HEK293 (cell line): ENCODE data around the gene NPFFR2.
"Not testable (repeated sequence)": the region's sequence is repeated elsewhere in the genome, so short reads cannot be mapped to it uniquely, and the experiment has no call there.

ENCODE experiments used
- CTCF ChIA-PET: fragments of 350-600 bp; formaldehyde crosslinking; extraction: SDS; loops from one replicate; lab custom pipeline; 2021; ENCODE audit warnings: antibody characterized with exemption; lab: Yijun Ruan, JAX
- POLR2A ChIA-PET: fragments of 300-600 bp; formaldehyde crosslinking; extraction: SDS; loops from one replicate; lab custom pipeline; 2020; ENCODE audit warnings: antibody characterized with exemption, inconsistent platforms; lab: Yijun Ruan, JAX
- H3K27ac ChIP-seq: fragments of 200-500 bp; sonication (Bioruptor generic); 2 replicates; pipeline ENCODE4 v1.5.1; 2014; ENCODE audit warnings: low read depth, low read length, control low read depth, inconsistent platforms; ENCODE audit errors: extremely low read depth
- H3K36me3 ChIP-seq, 2 experiments: fragments of 200-500 bp in 1 of 2; sonication (Bioruptor generic) in 1 of 2; 1 replicate in 1 of 2; 2 replicates in 1 of 2; pipeline ENCODE4 v1.5.1; 2014 to 2017; ENCODE audit warnings: inconsistent platforms in 2 of 2, low read length in 2 of 2; ENCODE audit not compliant: control insufficient read depth in 2 of 2, insufficient read depth in 1 of 2
- H3K4me1 ChIP-seq: fragments of 200-500 bp; sonication (Bioruptor generic); 2 replicates; pipeline ENCODE4 v1.5.1; 2014; ENCODE audit warnings: mild to moderate bottlenecking, low read length, inconsistent platforms; ENCODE audit not compliant: control insufficient read depth, insufficient read depth
- H3K4me3 ChIP-seq: 2 replicates; pipeline ENCODE4 v1.5.1; 2011; ENCODE audit warnings: low read depth, mild to moderate bottlenecking, control low read depth, low read length, moderate library complexity
- H3K9me3 ChIP-seq: fragments of 200-500 bp; sonication (Bioruptor generic); 2 replicates; pipeline ENCODE4 v1.5.1; 2014; ENCODE audit warnings: low read depth, low read length, inconsistent platforms; ENCODE audit not compliant: control insufficient read depth, insufficient read depth
- GLI2 ChIP-seq: fragments of 450-650 bp; formaldehyde crosslinking; IDR thresholded peaks from 2 replicates; pipeline ENCODE4; 2017; ENCODE audit warnings: missing biosample characterization, missing genetic modification characterization, low read depth, borderline replicate concordance
- RBAK ChIP-seq: fragments of 450-650 bp; formaldehyde crosslinking; IDR thresholded peaks from 2 replicates; pipeline ENCODE4 v1.5.1; 2016; ENCODE audit warnings: missing biosample characterization, missing genetic modification characterization
- SETDB1 ChIP-seq: IDR thresholded peaks from one replicate; pipeline ENCODE4 v1.6.1; 2017; ENCODE audit warnings: mild to moderate bottlenecking, low read length, moderate library complexity, mixed read lengths; ENCODE audit not compliant: insufficient read length
- ZEB2 ChIP-seq: fragments of 450-650 bp; formaldehyde crosslinking; IDR thresholded peaks from 2 replicates; pipeline ENCODE4 v1.5.1; 2016; ENCODE audit warnings: missing biosample characterization, missing genetic modification characterization
- ZNF133 ChIP-seq: fragments of 450-650 bp; formaldehyde crosslinking; IDR thresholded peaks from 2 replicates; pipeline ENCODE4 v1.5.1; 2016; ENCODE audit warnings: missing biosample characterization, missing genetic modification characterization
- ZNF341 ChIP-seq: fragments of 450-650 bp; formaldehyde crosslinking; IDR thresholded peaks from 2 replicates; pipeline ENCODE4; 2016; ENCODE audit warnings: low read depth, missing biosample characterization, missing genetic modification characterization
- ZNF423 ChIP-seq: fragments of 450-650 bp; formaldehyde crosslinking; IDR thresholded peaks from 2 replicates; pipeline ENCODE4 v1.5.1; 2016; ENCODE audit warnings: missing biosample characterization, missing genetic modification characterization
- ZNF560 ChIP-seq: fragments of 450-650 bp; formaldehyde crosslinking; IDR thresholded peaks from 2 replicates; pipeline ENCODE4 v1.5.1; 2017; ENCODE audit warnings: missing biosample characterization, missing genetic modification characterization, borderline replicate concordance
- ZNF600 ChIP-seq: fragments of 450-650 bp; formaldehyde crosslinking; IDR thresholded peaks from 2 replicates; pipeline ENCODE4 v1.5.1; 2016; ENCODE audit warnings: missing biosample characterization, missing genetic modification characterization
- ZNF792 ChIP-seq: fragments of 450-650 bp; formaldehyde crosslinking; IDR thresholded peaks from 2 replicates; pipeline ENCODE4 v1.5.1; 2016; ENCODE audit warnings: missing biosample characterization, missing genetic modification characterization
- TF ChIP-seq, protein P1 (sequence below): fragments of 450-650 bp; formaldehyde crosslinking; IDR thresholded peaks from 2 replicates; pipeline ENCODE4 v1.5.1; 2016; ENCODE audit warnings: missing biosample characterization, missing genetic modification characterization
- TF ChIP-seq, protein P2 (sequence below): fragments of 450-650 bp; formaldehyde crosslinking; IDR thresholded peaks from 2 replicates; pipeline ENCODE4 v1.5.1; 2017; ENCODE audit warnings: missing biosample characterization, missing genetic modification characterization
- TF ChIP-seq, protein P3 (sequence below): fragments of 450-650 bp; formaldehyde crosslinking; IDR thresholded peaks from 2 replicates; pipeline ENCODE4 v1.5.1; 2017; ENCODE audit warnings: missing biosample characterization, missing genetic modification characterization
- TF ChIP-seq, protein P4 (sequence below): fragments of 450-650 bp; formaldehyde crosslinking; conservative IDR thresholded peaks from 2 replicates; pipeline ENCODE4 v1.5.1; 2016; ENCODE audit warnings: low read depth, missing biosample characterization, missing genetic modification characterization

Gene NPFFR2

GRCh38 chr4:72152731-72153130, 120.9 kb downstream of the NPFFR2 start (continued):
- TF ChIP-seq, protein P1, sequence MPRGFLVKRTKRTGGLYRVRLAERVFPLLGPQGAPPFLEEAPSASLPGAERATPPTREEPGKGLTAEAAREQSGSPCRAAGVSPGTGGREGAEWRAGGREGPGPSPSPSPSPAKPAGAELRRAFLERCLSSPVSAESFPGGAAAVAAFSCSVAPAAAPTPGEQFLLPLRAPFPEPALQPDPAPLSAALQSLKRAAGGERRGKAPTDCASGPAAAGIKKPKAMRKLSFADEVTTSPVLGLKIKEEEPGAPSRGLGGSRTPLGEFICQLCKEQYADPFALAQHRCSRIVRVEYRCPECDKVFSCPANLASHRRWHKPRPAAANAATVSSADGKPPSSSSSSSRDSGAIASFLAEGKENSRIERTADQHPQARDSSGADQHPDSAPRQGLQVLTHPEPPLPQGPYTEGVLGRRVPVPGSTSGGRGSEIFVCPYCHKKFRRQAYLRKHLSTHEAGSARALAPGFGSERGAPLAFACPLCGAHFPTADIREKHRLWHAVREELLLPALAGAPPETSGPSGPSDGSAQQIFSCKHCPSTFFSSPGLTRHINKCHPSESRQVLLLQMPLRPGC (tag by site-specific recombination), result no peak
- TF ChIP-seq, protein P2, sequence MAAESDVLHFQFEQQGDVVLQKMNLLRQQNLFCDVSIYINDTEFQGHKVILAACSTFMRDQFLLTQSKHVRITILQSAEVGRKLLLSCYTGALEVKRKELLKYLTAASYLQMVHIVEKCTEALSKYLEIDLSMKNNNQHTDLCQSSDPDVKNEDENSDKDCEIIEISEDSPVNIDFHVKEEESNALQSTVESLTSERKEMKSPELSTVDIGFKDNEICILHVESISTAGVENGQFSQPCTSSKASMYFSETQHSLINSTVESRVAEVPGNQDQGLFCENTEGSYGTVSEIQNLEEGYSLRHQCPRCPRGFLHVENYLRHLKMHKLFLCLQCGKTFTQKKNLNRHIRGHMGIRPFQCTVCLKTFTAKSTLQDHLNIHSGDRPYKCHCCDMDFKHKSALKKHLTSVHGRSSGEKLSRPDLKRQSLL, result no peak
- TF ChIP-seq ZNF341 (tag by site-specific recombination) (no peak), ZNF423 (tag by site-specific recombination) (no peak), ZNF133 (tag by site-specific recombination) (no peak), GLI2 (tag by site-specific recombination) (no peak), ZNF792 (no peak)
- TF ChIP-seq, protein P3, sequence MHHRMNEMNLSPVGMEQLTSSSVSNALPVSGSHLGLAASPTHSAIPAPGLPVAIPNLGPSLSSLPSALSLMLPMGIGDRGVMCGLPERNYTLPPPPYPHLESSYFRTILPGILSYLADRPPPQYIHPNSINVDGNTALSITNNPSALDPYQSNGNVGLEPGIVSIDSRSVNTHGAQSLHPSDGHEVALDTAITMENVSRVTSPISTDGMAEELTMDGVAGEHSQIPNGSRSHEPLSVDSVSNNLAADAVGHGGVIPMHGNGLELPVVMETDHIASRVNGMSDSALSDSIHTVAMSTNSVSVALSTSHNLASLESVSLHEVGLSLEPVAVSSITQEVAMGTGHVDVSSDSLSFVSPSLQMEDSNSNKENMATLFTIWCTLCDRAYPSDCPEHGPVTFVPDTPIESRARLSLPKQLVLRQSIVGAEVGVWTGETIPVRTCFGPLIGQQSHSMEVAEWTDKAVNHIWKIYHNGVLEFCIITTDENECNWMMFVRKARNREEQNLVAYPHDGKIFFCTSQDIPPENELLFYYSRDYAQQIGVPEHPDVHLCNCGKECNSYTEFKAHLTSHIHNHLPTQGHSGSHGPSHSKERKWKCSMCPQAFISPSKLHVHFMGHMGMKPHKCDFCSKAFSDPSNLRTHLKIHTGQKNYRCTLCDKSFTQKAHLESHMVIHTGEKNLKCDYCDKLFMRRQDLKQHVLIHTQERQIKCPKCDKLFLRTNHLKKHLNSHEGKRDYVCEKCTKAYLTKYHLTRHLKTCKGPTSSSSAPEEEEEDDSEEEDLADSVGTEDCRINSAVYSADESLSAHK (tag by site-specific recombination), result no peak
- TF ChIP-seq, all 188 proteins: peak for 0

DNA sequence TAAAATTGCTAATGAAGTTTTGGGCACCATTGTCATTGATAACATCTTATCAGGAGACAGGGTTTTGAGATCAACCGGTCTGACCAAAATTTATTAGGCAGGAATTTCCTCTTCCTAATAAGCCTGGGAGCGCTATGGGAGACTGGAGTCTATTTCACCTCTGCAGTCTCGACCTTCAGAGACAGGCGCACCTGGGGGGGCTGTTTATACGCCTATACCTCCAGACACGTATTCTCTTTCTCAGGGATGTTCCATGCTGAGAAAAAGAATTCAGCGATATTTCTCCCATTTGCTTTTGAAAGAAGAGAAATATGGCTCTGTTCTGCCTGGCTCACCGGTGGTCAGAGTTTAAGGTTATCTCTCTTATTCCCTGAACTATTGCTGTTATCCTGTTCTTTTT, 121.8 kb downstream of the NPFFR2 start:
- H3K36me3 ChIP-seq, CTCF ChIA-PET, H3K4me1 ChIP-seq, H3K4me3 ChIP-seq, POLR2A ChIA-PET, H3K27ac ChIP-seq, H3K9me3 ChIP-seq: not testable (repeated sequence)

GRCh38 chr4:72169285-72169684, 137.5 kb downstream of the NPFFR2 start:
- POLR2A ChIA-PET, H3K4me1 ChIP-seq, CTCF ChIA-PET: not testable (repeated sequence)

DNA sequence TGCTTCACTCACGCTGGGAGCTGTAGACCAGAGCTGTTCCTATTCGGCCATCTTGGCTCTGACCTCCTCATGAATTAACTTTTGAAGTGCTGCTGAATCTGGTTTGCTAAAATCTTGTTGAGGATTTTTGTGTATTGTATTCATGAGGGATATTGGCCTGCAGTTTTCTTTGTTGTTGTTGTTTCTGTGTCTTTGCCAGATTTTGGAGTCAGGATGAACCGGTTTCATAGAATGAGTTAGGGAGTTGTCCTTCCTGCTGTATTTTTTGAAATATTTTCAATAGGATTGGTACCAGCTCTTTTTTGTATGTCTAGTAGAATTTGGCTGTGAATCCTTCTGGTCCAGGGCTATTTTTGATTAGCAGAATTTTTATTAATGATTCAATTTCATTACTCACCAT, 138.1 kb downstream of the NPFFR2 start:
- Histone ChIP-seq H3K36me3 (no peaks in the 10 kb centered on the region), H3K9me3 (no peaks in the 10 kb centered on the region), H3K4me1 (no peaks in the 10 kb centered on the region), H3K4me3 (no peak overlapping the region), H3K27ac (no peak overlapping the region)
- ChIA-PET CTCF (no interaction called here), POLR2A (no interaction called here)
- TF ChIP-seq SETDB1 (no peak), ZNF560 (no peak), ZNF600 (no peak), RBAK (tag by site-specific recombination) (no peak), ZEB2 (tag by site-specific recombination) (no peak)
- TF ChIP-seq, protein P4, sequence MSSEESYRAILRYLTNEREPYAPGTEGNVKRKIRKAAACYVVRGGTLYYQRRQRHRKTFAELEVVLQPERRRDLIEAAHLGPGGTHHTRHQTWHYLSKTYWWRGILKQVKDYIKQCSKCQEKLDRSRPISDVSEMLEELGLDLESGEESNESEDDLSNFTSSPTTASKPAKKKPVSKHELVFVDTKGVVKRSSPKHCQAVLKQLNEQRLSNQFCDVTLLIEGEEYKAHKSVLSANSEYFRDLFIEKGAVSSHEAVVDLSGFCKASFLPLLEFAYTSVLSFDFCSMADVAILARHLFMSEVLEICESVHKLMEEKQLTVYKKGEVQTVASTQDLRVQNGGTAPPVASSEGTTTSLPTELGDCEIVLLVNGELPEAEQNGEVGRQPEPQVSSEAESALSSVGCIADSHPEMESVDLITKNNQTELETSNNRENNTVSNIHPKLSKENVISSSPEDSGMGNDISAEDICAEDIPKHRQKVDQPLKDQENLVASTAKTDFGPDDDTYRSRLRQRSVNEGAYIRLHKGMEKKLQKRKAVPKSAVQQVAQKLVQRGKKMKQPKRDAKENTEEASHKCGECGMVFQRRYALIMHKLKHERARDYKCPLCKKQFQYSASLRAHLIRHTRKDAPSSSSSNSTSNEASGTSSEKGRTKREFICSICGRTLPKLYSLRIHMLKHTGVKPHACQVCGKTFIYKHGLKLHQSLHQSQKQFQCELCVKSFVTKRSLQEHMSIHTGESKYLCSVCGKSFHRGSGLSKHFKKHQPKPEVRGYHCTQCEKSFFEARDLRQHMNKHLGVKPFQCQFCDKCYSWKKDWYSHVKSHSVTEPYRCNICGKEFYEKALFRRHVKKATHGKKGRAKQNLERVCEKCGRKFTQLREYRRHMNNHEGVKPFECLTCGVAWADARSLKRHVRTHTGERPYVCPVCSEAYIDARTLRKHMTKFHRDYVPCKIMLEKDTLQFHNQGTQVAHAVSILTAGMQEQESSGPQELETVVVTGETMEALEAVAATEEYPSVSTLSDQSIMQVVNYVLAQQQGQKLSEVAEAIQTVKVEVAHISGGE (tag by site-specific recombination), result no peak

More at GRCh38 chr4:72169285-72169684, 137.5 kb downstream of the NPFFR2 start:
- H3K9me3 ChIP-seq, H3K36me3 ChIP-seq, H3K4me3 ChIP-seq, H3K27ac ChIP-seq: not testable (repeated sequence)
